Gastrocnemius medialis (tissue), 4 donors: ENCODE measurements around the gene PRSS21.

Experiments
- CTCF ChIP-seq, 5 experiments: fragments of 450-650 bp in 3 of 5; fragments of 200-600 bp in 2 of 5; sonication (generic) in 2 of 5; IDR thresholded peaks in 4 of 5; conservative IDR thresholded peaks in 1 of 5; 1 replicate in 4 of 5; 2 replicates in 1 of 5; pipeline ENCODE4 v1.5.1; 2016 to 2019; ENCODE audit warnings: antibody characterized with exemption in 5 of 5, mild to moderate bottlenecking in 3 of 5, moderate library complexity in 3 of 5
- POLR2A ChIP-seq, 2 donors: fragments of 450-650 bp; IDR thresholded peaks; one replicate each; pipeline ENCODE4 v1.6.1; 2017; ENCODE audit warnings: antibody characterized with exemption in 2 of 2, mild to moderate bottlenecking in 2 of 2, moderate library complexity in 2 of 2

- TF ChIP-seq CTCF (IDR thresholded peaks at IDR 0.05 in 4 of 5, conservative IDR thresholded peaks at IDR 0.05 in 1 of 5): peak in 4 of 5 experiments; percentile 37 to 54 (median 44)
- no peak for TF ChIP-seq POLR2A (IDR thresholded peaks at IDR 0.05)
These were observed 25.4 kb downstream of the PRSS21 start for GRCh38 chr16:2842340-2843000.
